ENCODE results near the gene MOSPD2. TPM values are rescaled to one million over a fixed set of nuclear protein-coding genes. Genes with fewer than 3 reads are reported as not detected.

The MOSPD2 gene
- total and polyA plus RNA-seq, 10 of the 15 experiments (the other 5 are each of a cell fraction or from before 2014, with no cell fraction given) = 4.9 to 14.7 (median 7.4) TPM

DNA sequence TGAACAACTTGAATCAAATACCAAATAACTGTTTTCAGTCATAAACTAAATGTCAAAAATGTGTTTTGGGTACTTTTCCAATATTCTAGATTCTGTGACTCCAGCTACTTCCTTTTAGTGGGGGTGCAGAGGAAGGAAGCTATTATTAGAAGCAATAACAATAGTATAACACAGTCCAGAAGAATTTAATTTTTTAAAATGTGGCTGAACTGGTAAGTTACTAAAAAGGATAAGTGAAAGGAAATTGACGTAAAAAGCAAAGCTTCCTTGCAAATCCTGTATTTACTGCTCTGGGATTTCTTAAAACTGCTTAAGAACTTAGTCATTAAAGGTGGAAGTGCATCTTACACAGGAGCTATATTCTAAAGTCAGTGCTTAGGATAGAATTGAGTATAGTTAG is 53.2 kb downstream of the MOSPD2 start:
- H2AFZ ChIP-seq (ENCODE audit: control insufficient read depth, low read depth, low read length) = no peak overlapping the region
- 45% methylated on average over 1 of the region's 1 CpG for WGBS (ENCODE audit: insufficient coverage, insufficient replicate concordance, low lambda C conversion rate, missing lambda C conversion rate)
- ChIA-PET RAD21 (ENCODE audit: unreplicated experiment) (no interaction called here), SMC1A (ENCODE audit: uncharacterized antibody, unreplicated experiment) (interaction anchor here (1.2 kb wide), 1 partner anchor 10 kb away, joined by 3 read pairs; no protein-coding TSS in a partner anchor), CTCF (interaction anchor here (0.6 kb wide), 1 partner anchor 56 kb away, joined by 3 read pairs; no protein-coding TSS in a partner anchor), POLR2A (interaction anchor here (0.7 kb wide), 1 partner anchor 368 kb away, joined by 3 read pairs; no protein-coding TSS in a partner anchor)
- DNase-seq (ENCODE audit: low read depth, low spot score) (no peak), ATAC-seq (no peak), FAIRE-seq (no peak)
- H3K4me1 ChIP-seq (ENCODE audit: control insufficient read depth, insufficient read depth, low read length) = no peaks in the 10 kb centered on the region
- no peaks in the 10 kb centered on the region for H3K36me3 ChIP-seq (ENCODE audit: control insufficient read depth in 2 of 2, insufficient read depth in 2 of 2, low read length in 1 of 2)
- H4K20me1 ChIP-seq (ENCODE audit: control insufficient read depth, insufficient read depth) = no peaks in the 10 kb centered on the region
- TF ChIP-seq ETV6 (conservative IDR thresholded peaks at IDR 0.05 in 1 of 2, IDR thresholded peaks at IDR 0.05 in 1 of 2; ENCODE audit: borderline replicate concordance in 1 of 2, low read depth in 1 of 2) (no peak), WRNIP1 (IDR thresholded peaks at IDR 0.05; ENCODE audit: borderline replicate concordance, low read depth, low read length) (no peak), NFYA (IDR thresholded peaks at IDR 0.05; ENCODE audit: borderline replicate concordance, low read depth, low read length) (no peak), TCF7 (IDR thresholded peaks at IDR 0.05; ENCODE audit: borderline replicate concordance) (no peak), ZNF217 (IDR thresholded peaks at IDR 0.05) (no peak), NR2C1 (IDR thresholded peaks at IDR 0.05) (no peak), ATF7 (IDR thresholded peaks at IDR 0.05; ENCODE audit: low read depth) (no peak), SMC3 (IDR thresholded peaks at IDR 0.05; ENCODE audit: borderline replicate concordance, low read length) (no peak), ASH2L (IDR thresholded peaks at IDR 0.05; ENCODE audit: borderline replicate concordance, low read depth) (no peak), ZSCAN29 (IDR thresholded peaks at IDR 0.05) (no peak)
- TF ChIP-seq, protein P1, sequence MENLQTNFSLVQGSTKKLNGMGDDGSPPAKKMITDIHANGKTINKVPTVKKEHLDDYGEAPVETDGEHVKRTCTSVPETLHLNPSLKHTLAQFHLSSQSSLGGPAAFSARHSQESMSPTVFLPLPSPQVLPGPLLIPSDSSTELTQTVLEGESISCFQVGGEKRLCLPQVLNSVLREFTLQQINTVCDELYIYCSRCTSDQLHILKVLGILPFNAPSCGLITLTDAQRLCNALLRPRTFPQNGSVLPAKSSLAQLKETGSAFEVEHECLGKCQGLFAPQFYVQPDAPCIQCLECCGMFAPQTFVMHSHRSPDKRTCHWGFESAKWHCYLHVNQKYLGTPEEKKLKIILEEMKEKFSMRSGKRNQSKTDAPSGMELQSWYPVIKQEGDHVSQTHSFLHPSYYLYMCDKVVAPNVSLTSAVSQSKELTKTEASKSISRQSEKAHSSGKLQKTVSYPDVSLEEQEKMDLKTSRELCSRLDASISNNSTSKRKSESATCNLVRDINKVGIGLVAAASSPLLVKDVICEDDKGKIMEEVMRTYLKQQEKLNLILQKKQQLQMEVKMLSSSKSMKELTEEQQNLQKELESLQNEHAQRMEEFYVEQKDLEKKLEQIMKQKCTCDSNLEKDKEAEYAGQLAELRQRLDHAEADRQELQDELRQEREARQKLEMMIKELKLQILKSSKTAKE (IDR thresholded peaks at IDR 0.05; ENCODE audit: low read depth, poor library complexity, severe bottlenecking) = no peak
- TF ChIP-seq, protein P2, sequence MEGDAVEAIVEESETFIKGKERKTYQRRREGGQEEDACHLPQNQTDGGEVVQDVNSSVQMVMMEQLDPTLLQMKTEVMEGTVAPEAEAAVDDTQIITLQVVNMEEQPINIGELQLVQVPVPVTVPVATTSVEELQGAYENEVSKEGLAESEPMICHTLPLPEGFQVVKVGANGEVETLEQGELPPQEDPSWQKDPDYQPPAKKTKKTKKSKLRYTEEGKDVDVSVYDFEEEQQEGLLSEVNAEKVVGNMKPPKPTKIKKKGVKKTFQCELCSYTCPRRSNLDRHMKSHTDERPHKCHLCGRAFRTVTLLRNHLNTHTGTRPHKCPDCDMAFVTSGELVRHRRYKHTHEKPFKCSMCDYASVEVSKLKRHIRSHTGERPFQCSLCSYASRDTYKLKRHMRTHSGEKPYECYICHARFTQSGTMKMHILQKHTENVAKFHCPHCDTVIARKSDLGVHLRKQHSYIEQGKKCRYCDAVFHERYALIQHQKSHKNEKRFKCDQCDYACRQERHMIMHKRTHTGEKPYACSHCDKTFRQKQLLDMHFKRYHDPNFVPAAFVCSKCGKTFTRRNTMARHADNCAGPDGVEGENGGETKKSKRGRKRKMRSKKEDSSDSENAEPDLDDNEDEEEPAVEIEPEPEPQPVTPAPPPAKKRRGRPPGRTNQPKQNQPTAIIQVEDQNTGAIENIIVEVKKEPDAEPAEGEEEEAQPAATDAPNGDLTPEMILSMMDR (IDR thresholded peaks at IDR 0.05 in 2 of 3, conservative IDR thresholded peaks at IDR 0.05 in 1 of 3; ENCODE audit: control insufficient read depth in 2 of 3, extremely low read depth in 1 of 3, insufficient read depth in 1 of 3, low read depth in 3 of 3, low read length in 3 of 3) = no peak
- TF ChIP-seq, protein P3, sequence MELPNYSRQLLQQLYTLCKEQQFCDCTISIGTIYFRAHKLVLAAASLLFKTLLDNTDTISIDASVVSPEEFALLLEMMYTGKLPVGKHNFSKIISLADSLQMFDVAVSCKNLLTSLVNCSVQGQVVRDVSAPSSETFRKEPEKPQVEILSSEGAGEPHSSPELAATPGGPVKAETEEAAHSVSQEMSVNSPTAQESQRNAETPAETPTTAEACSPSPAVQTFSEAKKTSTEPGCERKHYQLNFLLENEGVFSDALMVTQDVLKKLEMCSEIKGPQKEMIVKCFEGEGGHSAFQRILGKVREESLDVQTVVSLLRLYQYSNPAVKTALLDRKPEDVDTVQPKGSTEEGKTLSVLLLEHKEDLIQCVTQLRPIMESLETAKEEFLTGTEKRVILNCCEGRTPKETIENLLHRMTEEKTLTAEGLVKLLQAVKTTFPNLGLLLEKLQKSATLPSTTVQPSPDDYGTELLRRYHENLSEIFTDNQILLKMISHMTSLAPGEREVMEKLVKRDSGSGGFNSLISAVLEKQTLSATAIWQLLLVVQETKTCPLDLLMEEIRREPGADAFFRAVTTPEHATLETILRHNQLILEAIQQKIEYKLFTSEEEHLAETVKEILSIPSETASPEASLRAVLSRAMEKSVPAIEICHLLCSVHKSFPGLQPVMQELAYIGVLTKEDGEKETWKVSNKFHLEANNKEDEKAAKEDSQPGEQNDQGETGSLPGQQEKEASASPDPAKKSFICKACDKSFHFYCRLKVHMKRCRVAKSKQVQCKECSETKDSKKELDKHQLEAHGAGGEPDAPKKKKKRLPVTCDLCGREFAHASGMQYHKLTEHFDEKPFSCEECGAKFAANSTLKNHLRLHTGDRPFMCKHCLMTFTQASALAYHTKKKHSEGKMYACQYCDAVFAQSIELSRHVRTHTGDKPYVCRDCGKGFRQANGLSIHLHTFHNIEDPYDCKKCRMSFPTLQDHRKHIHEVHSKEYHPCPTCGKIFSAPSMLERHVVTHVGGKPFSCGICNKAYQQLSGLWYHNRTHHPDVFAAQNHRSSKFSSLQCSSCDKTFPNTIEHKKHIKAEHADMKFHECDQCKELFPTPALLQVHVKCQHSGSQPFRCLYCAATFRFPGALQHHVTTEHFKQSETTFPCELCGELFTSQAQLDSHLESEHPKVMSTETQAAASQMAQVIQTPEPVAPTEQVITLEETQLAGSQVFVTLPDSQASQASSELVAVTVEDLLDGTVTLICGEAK (IDR thresholded peaks at IDR 0.05; ENCODE audit: borderline replicate concordance) = no peak
- H3K27me3 ChIP-seq (replicated peaks in 1 of 2; ENCODE audit: control insufficient read depth in 2 of 2, insufficient read depth in 2 of 2, low read length in 1 of 2) = no peaks in the 10 kb centered on the region
- intact Hi-C loops (cut with micrococcal nuclease; ENCODE audit: unreplicated experiment) (no loop called here), in situ Hi-C loops (cut with MboI) (no loop called here)
- H3K27ac ChIP-seq (ENCODE audit: control insufficient read depth, insufficient read depth) = no peak overlapping the region
- no peaks in the 10 kb centered on the region for H3K79me2 ChIP-seq (ENCODE audit: control insufficient read depth, insufficient read depth, low read length)
- BruUV-seq (replicated peaks) = no TSS peak
- no peak overlapping the region for H3K4me3 ChIP-seq
- no peak overlapping the region for H3K4me2 ChIP-seq (ENCODE audit: control insufficient read depth, insufficient read depth)
- H3K9me3 ChIP-seq (replicated peaks; ENCODE audit: control insufficient read depth, insufficient read depth, low read length) = no peaks in the 10 kb centered on the region
- H3K9ac ChIP-seq (ENCODE audit: control insufficient read depth, insufficient read depth, low read length) = no peak overlapping the region
